Measurements from ENCODE around the gene OR2M5. TPM values are rescaled to one million over a fixed set of nuclear protein-coding genes. Genes with fewer than 3 reads are reported as not detected.

OR2M5 gene
- polyA plus RNA-seq, 1 donor from 2014 or later: not detected

- H3K9me3 ChIP-seq (ENCODE audit: low read length): peaks cover 5% of the 10 kb centered on the region
- H2AFZ ChIP-seq (ENCODE audit: low read depth, low read length): no peak overlapping the region
- no peaks in the 10 kb centered on the region for H3K9me2 ChIP-seq (ENCODE audit: insufficient read depth, low read length)
- no peaks in the 10 kb centered on the region for H3K27me3 ChIP-seq (ENCODE audit: insufficient read depth, low read depth, low read length)
- H3K9ac ChIP-seq (ENCODE audit: low read length): no peak overlapping the region
- H3K36me3 ChIP-seq (ENCODE audit: insufficient read depth, low read length): no peaks in the 10 kb centered on the region
- no peak overlapping the region for H3K4me2 ChIP-seq (ENCODE audit: low read length)
- H3K27ac ChIP-seq (ENCODE audit: low read length): no peak overlapping the region
- no peaks in the 10 kb centered on the region for H3K79me2 ChIP-seq (replicated peaks; ENCODE audit: insufficient read depth, low read length)
- H4K20me1 ChIP-seq (ENCODE audit: insufficient read depth): no peaks in the 10 kb centered on the region
- TF ChIP-seq POLR2AphosphoS5 (IDR thresholded peaks at IDR 0.05) (no peak), RAD21 (conservative IDR thresholded peaks at IDR 0.05) (no peak), TAF1 (IDR thresholded peaks at IDR 0.05; ENCODE audit: low read depth) (no peak), SMC3 (conservative IDR thresholded peaks at IDR 0.05; ENCODE audit: poor library complexity) (no peak), EP300 (conservative IDR thresholded peaks at IDR 0.05; ENCODE audit: poor library complexity, severe bottlenecking) (no peak), EZH2 (IDR thresholded peaks at IDR 0.05; ENCODE audit: borderline replicate concordance, insufficient read depth, low read length, poor library complexity, severe bottlenecking) (no peak), MXI1 (conservative IDR thresholded peaks at IDR 0.05; ENCODE audit: poor library complexity, severe bottlenecking) (no peak)
- TF ChIP-seq, protein P1, sequence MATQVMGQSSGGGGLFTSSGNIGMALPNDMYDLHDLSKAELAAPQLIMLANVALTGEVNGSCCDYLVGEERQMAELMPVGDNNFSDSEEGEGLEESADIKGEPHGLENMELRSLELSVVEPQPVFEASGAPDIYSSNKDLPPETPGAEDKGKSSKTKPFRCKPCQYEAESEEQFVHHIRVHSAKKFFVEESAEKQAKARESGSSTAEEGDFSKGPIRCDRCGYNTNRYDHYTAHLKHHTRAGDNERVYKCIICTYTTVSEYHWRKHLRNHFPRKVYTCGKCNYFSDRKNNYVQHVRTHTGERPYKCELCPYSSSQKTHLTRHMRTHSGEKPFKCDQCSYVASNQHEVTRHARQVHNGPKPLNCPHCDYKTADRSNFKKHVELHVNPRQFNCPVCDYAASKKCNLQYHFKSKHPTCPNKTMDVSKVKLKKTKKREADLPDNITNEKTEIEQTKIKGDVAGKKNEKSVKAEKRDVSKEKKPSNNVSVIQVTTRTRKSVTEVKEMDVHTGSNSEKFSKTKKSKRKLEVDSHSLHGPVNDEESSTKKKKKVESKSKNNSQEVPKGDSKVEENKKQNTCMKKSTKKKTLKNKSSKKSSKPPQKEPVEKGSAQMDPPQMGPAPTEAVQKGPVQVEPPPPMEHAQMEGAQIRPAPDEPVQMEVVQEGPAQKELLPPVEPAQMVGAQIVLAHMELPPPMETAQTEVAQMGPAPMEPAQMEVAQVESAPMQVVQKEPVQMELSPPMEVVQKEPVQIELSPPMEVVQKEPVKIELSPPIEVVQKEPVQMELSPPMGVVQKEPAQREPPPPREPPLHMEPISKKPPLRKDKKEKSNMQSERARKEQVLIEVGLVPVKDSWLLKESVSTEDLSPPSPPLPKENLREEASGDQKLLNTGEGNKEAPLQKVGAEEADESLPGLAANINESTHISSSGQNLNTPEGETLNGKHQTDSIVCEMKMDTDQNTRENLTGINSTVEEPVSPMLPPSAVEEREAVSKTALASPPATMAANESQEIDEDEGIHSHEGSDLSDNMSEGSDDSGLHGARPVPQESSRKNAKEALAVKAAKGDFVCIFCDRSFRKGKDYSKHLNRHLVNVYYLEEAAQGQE (IDR thresholded peaks at IDR 0.05; ENCODE audit: borderline replicate concordance): no peak
- TF ChIP-seq, protein P2, sequence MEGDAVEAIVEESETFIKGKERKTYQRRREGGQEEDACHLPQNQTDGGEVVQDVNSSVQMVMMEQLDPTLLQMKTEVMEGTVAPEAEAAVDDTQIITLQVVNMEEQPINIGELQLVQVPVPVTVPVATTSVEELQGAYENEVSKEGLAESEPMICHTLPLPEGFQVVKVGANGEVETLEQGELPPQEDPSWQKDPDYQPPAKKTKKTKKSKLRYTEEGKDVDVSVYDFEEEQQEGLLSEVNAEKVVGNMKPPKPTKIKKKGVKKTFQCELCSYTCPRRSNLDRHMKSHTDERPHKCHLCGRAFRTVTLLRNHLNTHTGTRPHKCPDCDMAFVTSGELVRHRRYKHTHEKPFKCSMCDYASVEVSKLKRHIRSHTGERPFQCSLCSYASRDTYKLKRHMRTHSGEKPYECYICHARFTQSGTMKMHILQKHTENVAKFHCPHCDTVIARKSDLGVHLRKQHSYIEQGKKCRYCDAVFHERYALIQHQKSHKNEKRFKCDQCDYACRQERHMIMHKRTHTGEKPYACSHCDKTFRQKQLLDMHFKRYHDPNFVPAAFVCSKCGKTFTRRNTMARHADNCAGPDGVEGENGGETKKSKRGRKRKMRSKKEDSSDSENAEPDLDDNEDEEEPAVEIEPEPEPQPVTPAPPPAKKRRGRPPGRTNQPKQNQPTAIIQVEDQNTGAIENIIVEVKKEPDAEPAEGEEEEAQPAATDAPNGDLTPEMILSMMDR (IDR thresholded peaks at IDR 0.05; ENCODE audit: poor library complexity, severe bottlenecking): no peak
- no peaks in the 10 kb centered on the region for H3F3A ChIP-seq (ENCODE audit: insufficient read depth, low read length, poor library complexity, severe bottlenecking)
- H3K4me3 ChIP-seq (ENCODE audit: low read length): no peak overlapping the region
Measured at GRCh38 chr1:248165186-248165585, 20.2 kb downstream of the OR2M5 start.

DNA sequence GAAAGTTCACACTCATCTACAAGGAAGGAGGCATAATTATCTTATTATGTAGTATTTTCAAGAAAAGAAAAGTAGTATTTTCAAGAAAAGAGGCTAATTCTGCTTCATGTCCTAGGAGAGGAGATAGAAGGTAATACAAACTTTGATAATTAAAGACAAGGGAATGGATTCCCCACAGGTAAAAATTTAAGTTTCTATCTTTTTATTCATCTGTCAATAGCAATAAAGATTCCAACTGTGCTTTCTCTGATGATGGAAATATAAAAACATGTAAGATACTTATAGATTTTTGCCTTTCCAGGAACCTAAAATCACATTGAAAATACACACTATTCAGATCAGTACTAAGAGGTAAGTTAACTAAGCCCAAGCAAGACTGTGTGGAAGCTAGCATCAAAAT lies 29.6 kb downstream of the OR2M5 start, which contains the start of gene OR2M2:
Gene OR2M2, plus strand, starts transcription at position 301 of the 400 bp plus-strand sequence. CDS start 5,165 bp downstream, outside the sequence.
- no peaks in the 10 kb centered on the region for H3F3A ChIP-seq (ENCODE audit: insufficient read depth, low read length, poor library complexity, severe bottlenecking)
- no peaks in the 10 kb centered on the region for H4K20me1 ChIP-seq (ENCODE audit: insufficient read depth)
- no peaks in the 10 kb centered on the region for H3K27me3 ChIP-seq (ENCODE audit: insufficient read depth, low read depth, low read length)
- H3K4me2 ChIP-seq (ENCODE audit: low read length): no peak within 1 kb of the TSS
- H2AFZ ChIP-seq (ENCODE audit: low read depth, low read length): no peak within 1 kb of the TSS
- TF ChIP-seq EP300 (conservative IDR thresholded peaks at IDR 0.05; ENCODE audit: poor library complexity, severe bottlenecking) (no peak), TAF1 (IDR thresholded peaks at IDR 0.05; ENCODE audit: low read depth) (no peak), RAD21 (conservative IDR thresholded peaks at IDR 0.05) (no peak), POLR2AphosphoS5 (IDR thresholded peaks at IDR 0.05) (no peak), SMC3 (conservative IDR thresholded peaks at IDR 0.05; ENCODE audit: poor library complexity) (no peak), EZH2 (IDR thresholded peaks at IDR 0.05; ENCODE audit: borderline replicate concordance, insufficient read depth, low read length, poor library complexity, severe bottlenecking) (no peak)
- TF ChIP-seq, protein P2 (IDR thresholded peaks at IDR 0.05; ENCODE audit: poor library complexity, severe bottlenecking): no peak
- TF ChIP-seq, protein P1 (IDR thresholded peaks at IDR 0.05; ENCODE audit: borderline replicate concordance): no peak
- no peaks in the 10 kb centered on the region for H3K36me3 ChIP-seq (ENCODE audit: insufficient read depth, low read length)
- H3K4me3 ChIP-seq (ENCODE audit: low read length): no peak within 1 kb of the TSS
- no peaks in the 10 kb centered on the region for H3K79me2 ChIP-seq (replicated peaks; ENCODE audit: insufficient read depth, low read length)
- H3K9me3 ChIP-seq (ENCODE audit: low read length): no peaks in the 10 kb centered on the region
- H3K27ac ChIP-seq (ENCODE audit: low read length): no peak within 1 kb of the TSS
- H3K9ac ChIP-seq (ENCODE audit: low read length): no peak within 1 kb of the TSS
- H3K9me2 ChIP-seq (ENCODE audit: insufficient read depth, low read length): no peaks in the 10 kb centered on the region

All from neural cell (in vitro differentiated cells).